Fibroblast of pulmonary artery (primary cell): ENCODE measurements around the gene DPYD.
A peak's percentile ranks its signal among the peaks of the same experiment; 100 is the strongest.

Source experiments
- DNase-seq: peaks from one replicate; pipeline ENCODE4 v3.0.0-alpha.2; 2010; ENCODE audit warnings: low read depth
- H3K4me3 ChIP-seq: replicated peaks from 2 replicates; pipeline ENCODE4 v1.5.1; 2011; ENCODE audit warnings: low read depth, mild to moderate bottlenecking, control low read depth, low read length, moderate library complexity
- CTCF ChIP-seq: IDR thresholded peaks from 2 replicates; pipeline ENCODE4 v1.5.1; 2011; ENCODE audit warnings: mild to moderate bottlenecking, control low read depth, low read length, inconsistent platforms; ENCODE audit errors: missing control alignments

DPYD gene

GRCh38 chr1:97816927-97817326 lies 103.9 kb downstream of the DPYD start:
- H3K4me3 ChIP-seq: no peak overlapping the region
- no peak for TF ChIP-seq CTCF
- no peak for DNase-seq

GRCh38 chr1:97814804-97815203 lies 106.0 kb downstream of the DPYD start:
- TF ChIP-seq CTCF: no peak
- no peak overlapping the region for H3K4me3 ChIP-seq
- no peak for DNase-seq

GRCh38 chr1:97814121-97814520 lies 106.7 kb downstream of the DPYD start:
- DNase-seq: peak; percentile 20
- no peak overlapping the region for H3K4me3 ChIP-seq
- TF ChIP-seq CTCF: no peak

- DNase-seq: no peak
- H3K4me3 ChIP-seq: no peak overlapping the region
- TF ChIP-seq CTCF: no peak
Measured at GRCh38 chr1:97812076-97812475, 108.8 kb downstream of the DPYD start.

GRCh38 chr1:97806996-97807520 lies 113.8 kb downstream of the DPYD start:
- DNase-seq: no peak
- H3K4me3 ChIP-seq: no peak overlapping the region
- no peak for TF ChIP-seq CTCF

- no peak for TF ChIP-seq CTCF
- H3K4me3 ChIP-seq: no peak overlapping the region
- no peak for DNase-seq
Measured at GRCh38 chr1:97806326-97806725, 114.5 kb downstream of the DPYD start.

GRCh38 chr1:97805093-97805492 lies 115.7 kb downstream of the DPYD start:
- DNase-seq: no peak
- H3K4me3 ChIP-seq: no peak overlapping the region
- no peak for TF ChIP-seq CTCF
